ENCODE measurements around the gene UBA7.
A peak's percentile ranks its signal among the peaks of the same experiment; 100 is the strongest.
"Not testable (repeated sequence)": the region's sequence is repeated elsewhere in the genome, so short reads cannot be mapped to it uniquely, and the experiment has no call there.

UBA7 gene, protein sequence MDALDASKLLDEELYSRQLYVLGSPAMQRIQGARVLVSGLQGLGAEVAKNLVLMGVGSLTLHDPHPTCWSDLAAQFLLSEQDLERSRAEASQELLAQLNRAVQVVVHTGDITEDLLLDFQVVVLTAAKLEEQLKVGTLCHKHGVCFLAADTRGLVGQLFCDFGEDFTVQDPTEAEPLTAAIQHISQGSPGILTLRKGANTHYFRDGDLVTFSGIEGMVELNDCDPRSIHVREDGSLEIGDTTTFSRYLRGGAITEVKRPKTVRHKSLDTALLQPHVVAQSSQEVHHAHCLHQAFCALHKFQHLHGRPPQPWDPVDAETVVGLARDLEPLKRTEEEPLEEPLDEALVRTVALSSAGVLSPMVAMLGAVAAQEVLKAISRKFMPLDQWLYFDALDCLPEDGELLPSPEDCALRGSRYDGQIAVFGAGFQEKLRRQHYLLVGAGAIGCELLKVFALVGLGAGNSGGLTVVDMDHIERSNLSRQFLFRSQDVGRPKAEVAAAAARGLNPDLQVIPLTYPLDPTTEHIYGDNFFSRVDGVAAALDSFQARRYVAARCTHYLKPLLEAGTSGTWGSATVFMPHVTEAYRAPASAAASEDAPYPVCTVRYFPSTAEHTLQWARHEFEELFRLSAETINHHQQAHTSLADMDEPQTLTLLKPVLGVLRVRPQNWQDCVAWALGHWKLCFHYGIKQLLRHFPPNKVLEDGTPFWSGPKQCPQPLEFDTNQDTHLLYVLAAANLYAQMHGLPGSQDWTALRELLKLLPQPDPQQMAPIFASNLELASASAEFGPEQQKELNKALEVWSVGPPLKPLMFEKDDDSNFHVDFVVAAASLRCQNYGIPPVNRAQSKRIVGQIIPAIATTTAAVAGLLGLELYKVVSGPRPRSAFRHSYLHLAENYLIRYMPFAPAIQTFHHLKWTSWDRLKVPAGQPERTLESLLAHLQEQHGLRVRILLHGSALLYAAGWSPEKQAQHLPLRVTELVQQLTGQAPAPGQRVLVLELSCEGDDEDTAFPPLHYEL

DNA sequence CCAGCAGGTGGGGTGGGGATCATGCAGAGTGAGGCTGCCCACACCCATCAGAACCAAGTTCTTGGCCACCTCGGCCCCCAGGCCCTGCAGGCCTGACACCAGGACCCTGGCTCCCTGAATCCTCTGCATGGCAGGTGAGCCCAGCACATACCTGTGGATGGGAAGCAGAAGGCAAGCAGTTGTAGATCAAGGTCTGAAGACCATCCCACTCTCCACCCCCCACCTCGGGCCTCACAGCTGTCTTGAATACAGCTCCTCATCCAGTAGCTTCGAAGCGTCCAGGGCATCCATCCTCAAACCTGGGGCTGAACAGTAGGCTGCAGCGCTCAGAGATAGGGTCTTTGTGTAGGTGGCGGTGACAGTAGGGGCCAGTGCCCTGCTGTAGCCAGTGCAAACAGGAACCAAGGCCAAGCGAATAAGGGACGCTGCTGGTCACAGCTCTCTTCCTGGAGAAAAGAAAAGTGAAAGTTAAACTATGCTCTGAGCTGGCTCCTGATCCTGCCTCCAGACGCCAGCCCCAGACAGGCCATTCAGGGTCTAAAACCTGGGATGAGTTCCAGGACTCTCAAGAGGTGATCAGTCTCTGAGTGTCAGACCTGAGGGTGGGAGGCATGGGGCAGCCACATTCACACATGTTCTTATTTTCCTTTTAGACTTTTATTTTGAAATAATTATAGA lies at the start of gene UBA7:
TSS of gene UBA7 (minus strand) at position 457 of the 678 bp plus-strand sequence. CDS start at position 291, 166 bp downstream.
- DNase-seq, result peak; percentile 50

DNA sequence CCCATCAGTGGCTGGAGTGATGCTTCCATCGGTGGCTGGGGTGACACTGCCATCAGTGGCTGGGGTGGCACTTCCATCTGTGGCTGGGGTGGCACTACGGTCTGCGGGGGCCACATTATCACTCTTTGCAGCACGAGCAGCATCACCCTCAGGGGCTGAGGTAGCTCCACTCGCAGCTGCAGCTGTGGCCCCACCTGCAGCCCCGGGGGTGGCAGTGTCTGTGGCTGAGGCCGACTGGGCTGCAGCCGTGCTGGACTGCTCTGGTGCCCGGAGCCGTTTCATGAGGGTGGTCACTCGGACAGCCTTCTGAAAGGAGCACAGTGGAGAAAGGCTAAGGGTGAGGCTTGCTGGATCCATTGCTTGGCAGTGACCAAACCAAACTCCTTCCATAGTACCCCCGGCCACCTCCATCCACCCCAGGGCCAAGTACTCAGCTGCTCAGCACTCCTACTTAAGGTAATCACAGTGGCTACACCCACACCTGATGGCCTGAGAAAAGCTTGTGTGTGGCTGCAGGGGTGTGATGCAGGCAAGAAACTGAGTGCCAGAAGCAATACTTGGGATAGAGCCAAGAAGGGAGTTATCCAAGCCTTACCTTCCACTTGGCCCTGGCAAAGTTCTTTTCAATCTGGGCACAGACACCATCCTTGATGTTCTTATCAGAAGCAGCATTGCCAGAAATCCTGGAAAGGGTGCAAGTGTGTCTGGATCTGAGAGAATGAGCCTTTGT lies 46.0 kb upstream of the UBA7 start:
- no peak for DNase-seq

DNA sequence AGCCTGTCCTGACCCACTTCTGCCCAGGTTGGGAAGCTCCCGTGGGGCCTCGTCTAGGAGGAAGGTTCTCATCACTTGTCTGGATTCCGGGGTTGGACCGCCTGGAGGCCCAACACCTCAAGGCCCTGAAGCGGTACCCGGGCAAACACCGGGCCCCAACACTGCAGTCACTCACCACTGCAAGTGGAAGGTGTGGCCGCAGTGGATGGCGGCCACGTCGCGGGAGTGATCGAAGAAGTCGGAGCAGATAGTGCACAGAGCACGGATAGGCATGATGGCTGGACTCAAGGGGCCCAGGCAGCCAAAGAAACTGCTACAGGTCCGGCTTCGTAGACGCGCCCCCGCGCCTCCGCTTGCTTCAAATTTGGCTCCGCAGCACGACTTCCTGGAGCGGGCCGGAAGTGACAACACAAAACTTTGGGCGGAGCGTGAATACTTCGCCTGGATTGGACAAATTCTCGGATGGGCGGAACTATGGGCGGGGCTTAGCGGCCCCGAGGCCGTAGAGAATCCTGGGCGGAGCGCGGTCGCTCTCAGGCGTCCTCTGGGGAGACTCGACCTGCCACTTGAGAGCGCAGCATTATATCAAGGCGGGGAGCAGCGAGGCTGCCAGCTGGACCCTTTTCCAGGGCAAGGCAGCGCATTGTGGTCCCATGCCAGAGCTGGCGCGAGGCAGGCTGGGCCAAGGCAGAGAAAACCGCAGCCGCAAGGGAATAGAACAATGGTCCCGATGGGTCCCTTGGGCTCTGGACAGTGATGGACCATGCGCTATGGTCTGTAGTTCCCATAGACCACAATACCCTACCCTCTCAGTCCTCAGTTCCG lies 42.6 kb upstream of the UBA7 start, which contains the start of gene TRAIP:
TSS of gene TRAIP (minus strand) at position 384 of the 825 bp plus-strand sequence. CDS start at position 273, 111 bp downstream.
- peak; percentile 96 for DNase-seq

DNA sequence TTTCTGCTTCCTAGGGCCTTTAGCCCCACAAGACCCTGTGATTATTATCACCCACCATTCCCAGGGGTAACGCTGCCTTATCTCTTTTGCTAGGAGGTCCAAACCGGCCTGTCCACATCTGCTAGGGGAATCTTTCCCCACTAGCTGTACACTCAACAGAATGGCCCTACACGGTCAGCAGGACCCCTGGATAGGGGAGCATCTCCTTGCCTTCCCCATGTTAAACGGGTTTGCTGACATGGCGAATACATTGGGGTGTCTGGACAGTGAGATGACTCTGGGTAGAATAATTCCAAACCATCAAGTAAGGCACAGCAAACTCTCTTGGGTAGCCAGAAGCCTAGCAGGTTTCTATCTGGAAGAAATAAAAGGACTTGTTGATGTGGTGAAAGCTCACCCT lies 41.9 kb upstream of the UBA7 start:
- no peak for DNase-seq

DNA sequence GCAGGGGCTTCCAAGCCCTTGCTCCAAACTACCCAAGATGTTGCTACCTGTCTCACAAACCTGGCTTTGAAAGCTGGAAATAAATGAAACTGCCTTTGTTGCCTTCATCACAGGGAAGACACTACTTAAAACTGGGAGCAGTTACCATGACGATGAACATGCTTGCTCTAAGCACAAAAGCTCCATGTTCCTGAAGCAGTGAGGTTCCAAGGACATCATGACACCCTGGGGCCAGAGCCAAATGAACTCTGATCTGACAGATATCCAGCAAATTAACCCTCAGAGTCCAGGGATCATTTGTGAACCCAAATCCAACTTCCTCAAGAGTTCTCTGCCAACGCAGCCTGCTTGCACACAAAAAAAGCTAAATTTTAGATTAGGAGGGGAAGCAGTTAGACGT lies 31.9 kb upstream of the UBA7 start:
- DNase-seq, result no peak

DNA sequence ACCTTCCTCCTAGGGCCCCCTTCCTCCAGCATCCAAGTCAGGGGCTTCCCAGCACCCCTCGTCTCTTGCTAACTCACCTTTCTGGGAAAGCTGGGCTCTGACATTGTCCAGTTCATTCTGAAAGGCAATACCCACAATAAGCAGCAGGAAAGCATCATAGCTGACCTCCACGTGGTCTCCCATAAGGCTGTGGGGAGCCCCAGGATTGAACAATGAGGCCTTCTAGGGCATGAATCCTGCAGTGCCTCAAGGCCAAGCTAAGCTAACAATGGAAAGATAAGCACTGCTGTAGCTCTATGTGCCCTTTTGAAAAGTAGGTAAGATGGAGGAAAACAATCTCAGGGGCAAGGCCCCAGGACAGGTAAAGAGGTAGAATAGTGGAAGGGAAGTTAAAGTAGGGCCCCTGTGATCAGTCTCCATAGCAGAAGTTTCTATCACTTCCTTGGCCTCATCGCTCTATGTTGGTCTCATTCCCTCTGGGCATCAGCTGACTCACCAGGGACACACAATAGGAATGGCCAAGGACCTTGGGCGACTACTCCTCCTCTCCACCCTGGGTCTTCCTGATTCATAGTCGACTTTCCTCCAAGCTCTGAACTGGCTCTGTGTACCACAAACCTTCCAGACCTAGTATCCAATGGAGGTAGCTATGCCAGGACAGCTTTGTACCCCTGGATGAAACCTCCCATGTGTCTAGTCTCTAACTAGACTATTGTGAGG lies 30.9 kb upstream of the UBA7 start:
- DNase-seq, result no peak

DNA sequence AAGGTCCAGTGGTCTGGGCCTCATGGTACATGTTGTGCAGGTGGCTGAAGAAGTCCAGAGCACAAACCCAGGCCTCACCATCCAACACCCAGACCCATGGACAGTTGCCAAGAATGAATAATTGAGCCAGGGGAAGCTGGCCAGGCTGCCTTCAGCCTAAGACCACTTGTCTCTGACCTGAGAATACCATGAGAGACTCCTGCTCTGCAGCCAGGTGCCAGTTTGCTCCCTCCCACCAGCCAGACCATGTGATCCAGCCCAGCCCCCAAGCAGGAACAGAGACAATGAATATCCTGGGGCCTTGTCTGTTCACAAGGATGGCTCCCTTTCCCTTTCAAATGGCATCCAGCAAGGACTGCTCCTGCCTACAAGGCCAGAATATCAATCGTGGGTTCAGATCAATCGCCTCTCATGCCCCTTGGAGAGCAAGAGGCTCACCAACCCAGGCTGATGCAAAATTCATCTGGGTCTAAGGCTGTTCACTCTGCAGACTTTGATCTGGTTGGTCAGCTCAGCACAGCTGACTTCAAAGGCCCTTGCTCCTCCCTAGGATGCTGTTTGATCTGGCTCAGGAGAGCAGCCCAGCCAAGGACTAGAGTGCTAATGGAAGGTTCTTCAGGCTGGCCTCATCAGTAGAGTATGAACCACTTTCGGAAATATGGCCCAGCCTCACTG lies 29.2 kb upstream of the UBA7 start:
- no peak for DNase-seq

DNA sequence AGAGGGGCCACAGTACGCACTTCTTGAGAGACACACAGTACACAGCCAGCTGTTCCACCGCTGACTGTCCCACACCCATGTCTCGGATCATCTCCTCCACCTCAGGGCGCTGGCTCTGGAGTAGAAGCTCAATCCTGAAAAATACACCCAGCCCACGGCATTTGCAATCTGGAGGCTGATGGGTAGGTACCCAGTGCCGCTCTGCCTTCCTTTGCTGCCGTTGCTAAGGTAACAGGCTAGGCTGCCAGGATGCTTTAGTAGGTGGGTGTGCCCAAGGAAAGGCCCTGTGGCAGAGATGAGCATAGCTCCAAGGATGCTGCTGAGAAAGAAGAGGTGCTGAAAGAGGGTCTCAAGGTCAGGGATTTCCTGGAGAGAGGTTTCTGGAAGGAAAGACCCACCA lies 28.1 kb upstream of the UBA7 start:
- DNase-seq, result no peak

DNA sequence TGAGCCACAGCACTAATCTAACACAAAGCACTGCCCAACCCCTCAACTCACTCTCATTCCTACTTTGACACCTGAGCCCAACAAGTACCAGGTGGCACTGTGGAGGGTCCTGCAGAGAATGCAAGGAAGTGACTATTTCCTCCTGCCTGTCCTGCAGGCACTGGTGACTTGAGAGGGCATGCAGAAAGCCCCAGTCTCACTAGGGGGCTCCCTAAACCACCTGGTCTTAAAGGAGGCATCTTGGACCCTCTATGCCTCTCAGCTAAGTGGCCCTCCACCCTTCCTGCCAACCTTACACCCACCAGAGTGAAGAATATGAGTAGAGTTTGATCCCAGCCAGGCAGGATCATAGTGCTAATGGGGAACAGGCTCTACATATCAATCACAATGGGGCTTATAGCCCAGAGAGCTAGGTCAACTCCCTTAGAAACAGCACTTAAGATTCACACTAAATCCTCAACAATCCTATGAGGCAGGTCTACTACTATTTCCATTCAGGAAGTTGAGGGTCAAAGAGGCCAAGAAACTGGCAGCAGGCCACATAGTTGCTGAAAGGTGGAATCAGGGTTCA lies 27.5 kb upstream of the UBA7 start:
- DNase-seq, result peak; percentile 18

DNA sequence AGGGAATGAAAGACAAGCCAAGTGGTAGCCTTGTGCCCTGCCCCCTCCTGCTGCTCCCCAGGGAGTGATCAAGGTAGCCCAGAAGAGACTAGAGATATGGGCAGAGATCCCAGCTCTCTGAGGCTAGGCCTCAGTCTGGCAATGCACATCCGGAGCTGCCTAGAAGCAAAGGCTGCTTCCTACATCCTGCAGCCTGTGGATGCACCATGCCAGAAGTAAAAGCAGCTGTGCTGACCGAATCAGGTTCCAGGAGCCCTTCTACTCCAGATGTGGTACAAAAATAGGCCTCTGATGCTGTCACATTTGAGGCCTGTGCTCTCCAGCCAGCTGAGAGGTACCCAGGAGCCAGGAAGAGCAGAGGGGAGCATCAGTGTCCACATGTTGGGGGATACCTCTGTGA lies 26.6 kb upstream of the UBA7 start:
- no peak for DNase-seq

DNA sequence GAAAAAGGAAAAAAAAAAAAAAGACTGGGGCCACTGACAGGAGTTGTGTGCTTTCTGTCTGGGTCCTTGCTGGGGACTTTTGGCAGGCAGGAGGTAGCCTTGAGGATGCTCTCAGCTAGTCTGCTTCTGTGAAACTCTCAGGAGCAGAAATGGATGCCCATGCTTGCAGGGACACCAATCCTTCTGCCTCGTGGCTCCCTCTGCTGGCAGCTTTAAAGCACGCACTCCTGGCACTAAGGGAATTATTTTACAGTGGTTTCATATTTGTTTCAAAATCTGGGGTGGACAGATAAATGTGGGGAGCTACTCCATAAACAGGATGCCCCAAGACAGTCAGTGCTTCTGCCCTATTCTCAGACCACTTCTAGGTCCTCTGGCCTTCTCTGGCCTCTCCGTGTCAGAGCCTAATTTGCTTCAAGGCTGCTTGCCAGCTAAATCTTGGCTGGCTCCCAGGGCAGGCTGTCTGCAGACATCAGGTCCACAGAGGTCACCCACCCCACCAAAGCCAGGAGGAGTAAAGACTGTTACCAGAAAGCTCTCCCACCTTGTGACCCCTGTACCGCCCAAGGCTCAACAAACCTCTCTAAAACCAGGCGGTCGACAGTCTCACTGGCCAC lies 25.5 kb upstream of the UBA7 start:
- peak; percentile 83 for DNase-seq

DNA sequence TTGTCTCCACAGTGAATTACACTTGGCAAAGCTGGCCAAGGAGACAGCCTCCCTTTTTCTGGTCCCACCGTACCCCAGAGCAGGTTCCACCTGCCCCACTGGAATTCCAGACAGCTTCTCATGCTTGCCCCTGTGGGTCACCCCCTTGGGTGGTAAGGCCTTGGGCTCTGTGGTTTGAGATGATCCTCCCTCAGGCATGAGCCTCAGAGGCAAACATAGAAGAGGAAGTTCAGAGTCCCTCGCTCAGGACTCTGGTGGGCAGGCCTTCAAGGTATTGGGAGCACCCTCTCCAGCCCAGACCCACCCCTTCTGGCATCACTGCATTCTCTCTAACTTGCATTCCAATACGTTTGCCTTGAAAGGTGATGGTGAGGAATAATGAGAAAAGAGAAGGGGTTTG lies 17.6 kb upstream of the UBA7 start:
- DNase-seq, result no peak

DNA sequence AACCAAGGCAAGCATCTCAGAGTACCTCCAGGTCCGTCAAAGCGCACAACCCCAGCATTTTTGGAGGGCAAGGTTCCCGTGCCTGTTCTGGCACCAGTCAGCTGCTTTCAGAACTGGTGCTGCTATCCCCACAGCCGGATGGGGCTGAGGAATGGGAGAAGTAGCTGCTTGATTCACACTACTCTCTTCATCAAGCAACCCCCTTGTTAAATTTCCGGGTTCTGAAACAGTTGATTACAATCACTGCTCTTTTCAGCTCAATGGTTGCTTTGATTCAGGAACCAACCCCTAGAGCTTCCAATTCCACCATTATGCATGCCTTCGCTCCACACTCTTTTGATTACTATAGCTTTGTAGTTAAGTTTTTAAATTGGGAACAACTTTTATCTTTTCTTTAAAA lies 12.3 kb upstream of the UBA7 start:
- DNase-seq, result no peak

DNA sequence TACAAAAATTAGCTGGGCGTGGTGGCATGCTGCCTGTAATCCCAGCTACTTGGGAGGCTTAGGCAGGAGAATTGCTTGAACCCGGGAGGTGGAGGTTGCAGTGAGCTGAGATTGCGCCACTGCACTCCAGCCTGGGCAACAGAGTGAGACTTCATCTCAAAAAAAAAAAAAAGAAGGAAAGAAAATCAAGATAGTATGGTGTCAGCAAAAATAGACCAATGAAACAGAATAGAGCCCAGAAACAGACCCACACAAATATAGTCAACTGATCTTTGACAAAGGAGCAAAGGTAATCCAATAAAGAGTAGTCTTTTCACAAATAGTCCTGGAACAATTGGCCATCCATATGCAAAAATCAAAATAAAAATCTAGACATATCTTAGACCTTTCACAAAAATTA lies 9.4 kb upstream of the UBA7 start:
- DNase-seq, result not testable (repeated sequence)

DNA sequence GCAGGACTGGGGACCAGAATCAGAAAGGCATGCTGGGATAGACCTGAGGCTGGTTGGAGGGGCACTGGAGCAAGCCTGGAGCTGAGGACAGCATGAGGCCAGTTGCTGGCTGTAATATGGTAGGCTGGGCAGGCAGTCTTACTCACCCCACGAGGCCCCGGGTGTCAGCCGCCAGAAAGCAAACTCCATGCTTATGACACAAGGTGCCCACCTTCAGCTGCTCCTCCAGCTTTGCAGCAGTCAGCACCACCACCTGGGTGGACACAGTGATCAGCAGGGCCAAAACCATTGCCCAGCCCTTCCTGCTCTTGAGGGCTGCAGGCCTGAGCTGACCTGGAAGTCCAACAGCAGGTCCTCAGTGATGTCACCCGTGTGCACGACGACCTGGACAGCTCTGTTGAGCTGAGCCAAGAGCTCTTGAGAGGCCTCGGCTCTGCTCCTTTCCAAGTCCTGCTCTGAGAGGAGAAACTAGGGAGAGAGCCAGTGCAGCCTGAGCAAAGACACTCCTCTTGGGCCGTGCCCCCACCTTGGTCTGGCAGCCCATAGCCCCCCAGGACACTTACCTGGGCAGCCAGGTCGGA lies 747 bp downstream of the UBA7 start:
- peak; percentile 9 for DNase-seq

DNA sequence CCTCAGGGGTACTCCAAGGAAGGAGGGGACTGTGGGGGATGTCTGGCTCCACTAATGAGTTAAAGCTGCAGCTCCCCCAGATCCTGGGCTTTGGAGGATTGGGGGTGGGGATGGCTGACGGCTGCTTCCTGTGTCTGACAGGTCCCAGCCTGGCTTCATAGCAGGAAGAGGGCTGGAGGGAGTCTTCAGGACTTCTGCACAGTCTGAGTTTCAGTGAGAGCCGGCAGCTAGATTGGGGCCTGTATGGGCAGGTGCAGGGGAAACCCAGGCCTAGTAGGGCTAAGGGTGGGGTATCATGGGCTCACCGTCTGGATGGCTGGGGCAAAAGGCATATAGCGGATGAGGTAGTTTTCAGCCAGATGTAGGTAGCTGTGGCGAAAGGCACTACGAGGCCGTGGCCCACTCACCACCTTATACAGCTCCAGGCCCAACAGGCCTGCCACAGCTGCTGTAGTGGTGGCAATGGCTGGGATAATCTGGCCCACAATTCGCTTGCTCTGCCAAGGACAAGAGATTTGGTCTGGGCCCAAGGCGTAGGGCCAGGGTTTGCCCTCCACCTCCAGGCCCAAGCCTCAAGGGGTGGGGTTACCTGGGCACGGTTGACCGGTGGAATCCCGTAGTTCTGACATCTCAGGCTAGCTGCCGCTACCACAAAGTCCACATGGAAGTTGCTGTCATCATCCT lies 6.2 kb downstream of the UBA7 start:
- no peak for DNase-seq

DNA sequence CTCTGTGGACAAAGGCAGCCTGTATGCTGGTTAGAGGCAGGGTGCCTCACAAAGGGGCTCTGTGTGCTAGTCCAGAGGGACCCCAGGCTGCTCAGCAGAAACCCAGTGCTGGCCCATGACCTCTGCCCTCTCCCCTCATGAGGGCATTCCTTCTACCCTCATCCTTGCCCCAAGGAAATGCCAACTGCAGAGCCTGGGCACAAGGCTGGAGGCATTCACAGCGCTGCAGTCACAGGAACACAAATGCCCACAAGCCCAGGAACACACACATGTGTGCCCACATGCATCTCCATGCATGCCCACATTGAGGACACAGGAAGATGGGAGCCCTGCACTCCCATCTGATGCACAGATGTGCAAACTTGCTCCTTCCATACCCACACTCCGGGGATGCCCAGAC lies 6.9 kb downstream of the UBA7 start:
- DNase-seq, result no peak

Measured in stimulated activated CD4-positive, alpha-beta T cell treated with anti-CD3 and anti-CD28 coated beads, Interleukin-15, amount 100 ng/mL, for 24 hours (primary cell).